ENCODE results near the gene AZIN2.

Gene AZIN2

DNA sequence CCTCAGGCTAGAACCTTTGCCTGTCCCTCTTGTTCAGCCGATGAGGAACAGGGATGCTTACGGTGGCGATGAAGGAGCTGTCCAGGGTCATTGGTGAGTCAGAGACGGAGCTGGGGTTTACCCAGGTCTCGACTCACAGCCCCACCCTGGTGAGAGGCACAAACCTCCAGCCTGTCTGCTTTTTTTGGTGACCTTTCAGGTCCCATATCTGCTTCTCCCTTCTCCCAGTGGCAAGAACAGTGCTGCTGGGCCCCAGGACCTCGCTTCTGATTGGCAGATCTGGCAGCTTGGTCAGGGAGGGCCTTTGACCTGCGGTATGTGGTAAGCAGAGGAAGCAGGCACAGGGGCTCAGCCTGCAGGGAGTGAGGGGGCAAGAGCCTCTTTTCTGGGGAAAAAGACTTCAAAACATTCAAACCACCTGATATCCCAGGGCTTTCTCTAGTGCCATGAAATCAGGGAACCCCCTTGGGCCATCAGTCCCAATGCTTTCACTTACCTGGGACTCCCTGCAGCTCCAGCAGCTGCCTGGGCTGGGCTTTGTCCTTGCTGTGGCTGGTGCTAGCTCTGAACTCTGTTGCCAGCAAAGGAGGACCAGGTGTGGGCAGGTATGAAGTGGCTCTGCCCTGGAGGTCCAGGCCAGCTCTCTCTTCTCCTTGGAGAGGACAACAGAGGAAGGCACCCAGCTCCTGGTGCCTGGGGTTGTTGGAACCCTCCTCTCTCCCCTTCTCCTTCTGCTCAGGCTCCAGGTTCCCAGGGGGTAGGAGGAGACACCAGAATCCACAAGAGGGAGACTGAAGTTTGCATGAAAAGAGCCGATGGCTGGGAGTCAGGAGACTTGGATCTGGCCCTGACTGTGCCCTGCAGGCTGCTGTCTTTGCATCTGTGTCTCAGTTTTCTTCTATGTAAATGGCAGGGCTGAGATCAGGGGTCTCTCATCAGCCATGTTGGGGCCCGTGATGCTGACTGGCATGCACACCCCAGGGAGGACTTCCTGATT, 59.5 kb downstream of the AZIN2 start:
- Histone ChIP-seq H3K4me3 (ENCODE audit: low read depth in 1 of 2, low read length in 2 of 2) (no peak overlapping the region), H2AFZ (ENCODE audit: low read depth, low read length) (no peak overlapping the region), H3K4me1 (ENCODE audit: insufficient read depth, low read length) (no peaks in the 10 kb centered on the region), H3K27ac (ENCODE audit: low read length) (no peak overlapping the region), H3K27me3 (ENCODE audit: insufficient read depth, low read length, poor library complexity) (no peaks in the 10 kb centered on the region), H3K4me2 (ENCODE audit: insufficient read depth, low read length) (no peak overlapping the region), H3K79me2 (ENCODE audit: insufficient read depth, low read length) (no peaks in the 10 kb centered on the region), H4K20me1 (ENCODE audit: insufficient read depth, low read length) (0 out of 2 replicates have a peak, but pooled peaks cover 9% of the 10 kb centered on the region), H3K9ac (ENCODE audit: low read depth, low read length) (no peak overlapping the region), H3K9me3 (ENCODE audit: insufficient read depth, low read length, severe bottlenecking) (no peaks in the 10 kb centered on the region), H3K36me3 (ENCODE audit: insufficient read depth, low read length) (peaks cover 8% of the 10 kb centered on the region)
- TF ChIP-seq CTCF (IDR thresholded peaks at IDR 0.05; ENCODE audit: borderline replicate concordance, extremely low read depth, low read length, poor library complexity, severe bottlenecking) (no peak), EZH2 (IDR thresholded peaks at IDR 0.05; ENCODE audit: borderline replicate concordance, low read depth, low read length, severe bottlenecking) (no peak)
- DNase-seq (no peak), ATAC-seq (ENCODE audit: insufficient read depth, low read depth) (no peak)

DNA sequence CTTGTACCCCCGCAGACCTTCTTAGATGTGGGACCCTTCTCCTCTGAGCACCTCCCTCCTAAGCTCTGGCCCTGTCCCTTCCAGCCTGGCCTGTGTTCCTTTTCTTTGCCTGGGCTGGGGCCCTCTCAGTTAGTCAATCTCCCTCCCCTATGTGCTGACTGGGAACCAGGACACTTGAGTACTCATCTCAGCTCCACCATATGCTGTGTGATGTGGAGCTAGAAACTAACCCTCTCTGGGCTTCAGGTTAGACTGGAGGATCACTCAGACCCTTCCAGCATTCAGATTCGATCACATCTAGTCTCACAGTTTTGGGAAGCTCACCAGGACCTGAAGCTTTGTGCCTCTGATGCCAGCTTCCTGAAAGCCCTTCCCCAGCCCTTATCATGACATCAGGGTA, 60.3 kb downstream of the AZIN2 start:
- DNase-seq, result no peak
- no peak overlapping the region for H3K4me2 ChIP-seq (ENCODE audit: insufficient read depth, low read length)
- TF ChIP-seq CTCF (IDR thresholded peaks at IDR 0.05; ENCODE audit: borderline replicate concordance, extremely low read depth, low read length, poor library complexity, severe bottlenecking) (no peak), EZH2 (IDR thresholded peaks at IDR 0.05; ENCODE audit: borderline replicate concordance, low read depth, low read length, severe bottlenecking) (no peak)

GRCh38 chr1:33141781-33142180, 60.8 kb downstream of the AZIN2 start:
- H3K4me3 ChIP-seq (ENCODE audit: low read depth in 1 of 2, low read length in 2 of 2), result no peak overlapping the region
- H3K9me3 ChIP-seq (ENCODE audit: insufficient read depth, low read length, severe bottlenecking), result no peaks in the 10 kb centered on the region
- no peak for DNase-seq
- TF ChIP-seq EZH2 (IDR thresholded peaks at IDR 0.05; ENCODE audit: borderline replicate concordance, low read depth, low read length, severe bottlenecking), result no peak
- TF ChIP-seq CTCF (IDR thresholded peaks at IDR 0.05; ENCODE audit: borderline replicate concordance, extremely low read depth, low read length, poor library complexity, severe bottlenecking), result no peak
- H2AFZ ChIP-seq (ENCODE audit: low read depth, low read length), result no peak overlapping the region
- H3K79me2 ChIP-seq (ENCODE audit: insufficient read depth, low read length), result no peaks in the 10 kb centered on the region
- no peak overlapping the region for H3K9ac ChIP-seq (ENCODE audit: low read depth, low read length)
- H3K27ac ChIP-seq (ENCODE audit: low read length), result no peak overlapping the region
- H3K4me1 ChIP-seq (ENCODE audit: insufficient read depth, low read length), result no peaks in the 10 kb centered on the region
- H3K36me3 ChIP-seq (ENCODE audit: insufficient read depth, low read length), result peaks cover 15% of the 10 kb centered on the region
- H3K4me2 ChIP-seq (ENCODE audit: insufficient read depth, low read length), result no peak overlapping the region
- ATAC-seq (ENCODE audit: insufficient read depth, low read depth), result no peak
- peaks cover 9% of the 10 kb centered on the region; the same call in 1 of the 2 replicates for H4K20me1 ChIP-seq (ENCODE audit: insufficient read depth, low read length)
- no peaks in the 10 kb centered on the region for H3K27me3 ChIP-seq (ENCODE audit: insufficient read depth, low read length, poor library complexity)

More for the DNA sequence above, 60.3 kb downstream of the AZIN2 start:
- Histone ChIP-seq H3K9me3 (ENCODE audit: insufficient read depth, low read length, severe bottlenecking) (no peaks in the 10 kb centered on the region), H2AFZ (ENCODE audit: low read depth, low read length) (no peak overlapping the region), H3K27ac (ENCODE audit: low read length) (no peak overlapping the region), H3K27me3 (ENCODE audit: insufficient read depth, low read length, poor library complexity) (no peaks in the 10 kb centered on the region), H3K4me1 (ENCODE audit: insufficient read depth, low read length) (no peaks in the 10 kb centered on the region), H3K36me3 (ENCODE audit: insufficient read depth, low read length) (peaks cover 9% of the 10 kb centered on the region), H3K4me3 (ENCODE audit: low read depth in 1 of 2, low read length in 2 of 2) (no peak overlapping the region), H3K79me2 (ENCODE audit: insufficient read depth, low read length) (no peaks in the 10 kb centered on the region), H3K9ac (ENCODE audit: low read depth, low read length) (no peak overlapping the region), H4K20me1 (ENCODE audit: insufficient read depth, low read length) (peaks cover 9% of the 10 kb centered on the region; the same call in 1 of the 2 replicates)
- ATAC-seq (ENCODE audit: insufficient read depth, low read depth), result no peak
